Kidney epithelial cell (primary cell): ENCODE measurements around the gene TP53INP2. TPM values are rescaled to one million over a fixed set of nuclear protein-coding genes. Genes with fewer than 3 reads are reported as not detected.
"Not testable (repeated sequence)": the region's sequence is repeated elsewhere in the genome, so short reads cannot be mapped to it uniquely, and the experiment has no call there.

Experiments used
- DNase-seq: peaks from one replicate; pipeline ENCODE4 v3.0.0-alpha.2; 2010; ENCODE audit warnings: low read depth
- H3K27me3 ChIP-seq: 2 replicates; pipeline ENCODE4 v1.6.0; 2011; ENCODE audit warnings: low read length; ENCODE audit not compliant: control insufficient read depth, insufficient read depth
- H3K36me3 ChIP-seq: 2 replicates; pipeline ENCODE4 v1.5.1; 2011; ENCODE audit warnings: low read length; ENCODE audit not compliant: control insufficient read depth, insufficient read depth
- H3K4me3 ChIP-seq: 2 replicates; pipeline ENCODE4 v1.5.1; 2011; ENCODE audit warnings: low read depth, mild to moderate bottlenecking, control low read depth, low read length
- total RNA-seq: library from RNA; depleted of rRNA; stranded (reverse); fragments of >200 nt; gene quantifications from 2 replicates; pipeline ENCODE4 v1.2.3, GENCODE V29; 2015
- TF ChIP-seq, protein P1 (sequence below): IDR thresholded peaks from 2 replicates; pipeline ENCODE4 v1.5.1; 2011; ENCODE audit warnings: mild to moderate bottlenecking, moderate library complexity, low read length, control low read depth, inconsistent platforms; ENCODE audit not compliant: insufficient read depth, poor library complexity, severe bottlenecking

The TP53INP2 gene, protein sequence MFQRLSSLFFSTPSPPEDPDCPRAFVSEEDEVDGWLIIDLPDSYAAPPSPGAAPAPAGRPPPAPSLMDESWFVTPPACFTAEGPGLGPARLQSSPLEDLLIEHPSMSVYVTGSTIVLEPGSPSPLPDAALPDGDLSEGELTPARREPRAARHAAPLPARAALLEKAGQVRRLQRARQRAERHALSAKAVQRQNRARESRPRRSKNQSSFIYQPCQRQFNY
- 15.0 and 19.9 TPM in 2 replicates for total RNA-seq

DNA sequence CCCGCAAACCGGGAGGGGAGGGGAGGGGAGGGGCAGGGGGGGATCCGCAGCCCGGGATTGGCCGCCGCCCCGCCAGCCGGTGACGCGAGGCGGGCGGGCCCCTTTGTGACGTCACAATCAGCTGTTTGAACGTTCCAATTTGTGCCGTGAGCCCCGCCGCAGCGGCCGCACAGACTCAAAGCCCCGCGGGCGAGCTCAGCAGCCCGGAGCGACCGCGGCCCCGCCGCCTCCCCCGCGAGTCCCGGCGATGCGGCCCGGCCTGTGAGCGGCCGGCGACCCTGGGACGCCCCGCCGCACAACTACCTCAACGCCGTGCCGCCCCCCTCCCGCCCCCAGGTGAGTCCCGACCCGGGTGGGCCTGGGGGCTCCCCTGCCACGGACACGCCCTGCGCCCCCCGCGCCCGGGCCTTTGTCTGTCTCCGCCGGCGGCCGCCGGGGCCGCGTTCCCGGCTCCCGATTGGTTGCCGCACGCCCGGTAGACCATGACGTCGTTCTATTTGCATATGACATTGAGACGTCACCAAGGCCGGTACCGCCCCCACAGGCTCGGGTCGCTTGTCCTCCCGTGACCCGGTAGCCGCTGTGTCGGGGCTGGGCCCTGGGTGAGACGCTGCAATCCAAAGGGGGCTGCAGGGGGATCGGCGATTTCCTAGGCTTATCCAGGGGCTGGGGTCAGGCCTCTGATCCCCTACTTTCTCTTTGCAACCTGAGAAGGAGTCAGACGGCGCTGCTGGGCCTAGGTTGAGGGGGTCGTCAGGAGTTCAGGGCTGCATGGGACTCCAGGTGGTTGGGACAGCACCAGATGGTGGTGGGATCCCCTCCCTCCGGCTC lies at the start of gene TP53INP2:
TSS of gene TP53INP2 (plus strand) at position 168 of the 831 bp plus-strand sequence. CDS start 4,396 bp downstream, outside the sequence.
- TF ChIP-seq, protein P1, sequence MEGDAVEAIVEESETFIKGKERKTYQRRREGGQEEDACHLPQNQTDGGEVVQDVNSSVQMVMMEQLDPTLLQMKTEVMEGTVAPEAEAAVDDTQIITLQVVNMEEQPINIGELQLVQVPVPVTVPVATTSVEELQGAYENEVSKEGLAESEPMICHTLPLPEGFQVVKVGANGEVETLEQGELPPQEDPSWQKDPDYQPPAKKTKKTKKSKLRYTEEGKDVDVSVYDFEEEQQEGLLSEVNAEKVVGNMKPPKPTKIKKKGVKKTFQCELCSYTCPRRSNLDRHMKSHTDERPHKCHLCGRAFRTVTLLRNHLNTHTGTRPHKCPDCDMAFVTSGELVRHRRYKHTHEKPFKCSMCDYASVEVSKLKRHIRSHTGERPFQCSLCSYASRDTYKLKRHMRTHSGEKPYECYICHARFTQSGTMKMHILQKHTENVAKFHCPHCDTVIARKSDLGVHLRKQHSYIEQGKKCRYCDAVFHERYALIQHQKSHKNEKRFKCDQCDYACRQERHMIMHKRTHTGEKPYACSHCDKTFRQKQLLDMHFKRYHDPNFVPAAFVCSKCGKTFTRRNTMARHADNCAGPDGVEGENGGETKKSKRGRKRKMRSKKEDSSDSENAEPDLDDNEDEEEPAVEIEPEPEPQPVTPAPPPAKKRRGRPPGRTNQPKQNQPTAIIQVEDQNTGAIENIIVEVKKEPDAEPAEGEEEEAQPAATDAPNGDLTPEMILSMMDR = no peak
- H3K4me3 ChIP-seq = peak within 1 kb of the TSS; percentile 91
- H3K27me3 ChIP-seq = no peaks in the 10 kb centered on the region
- H3K36me3 ChIP-seq = no peaks in the 10 kb centered on the region
- peak; percentile 67 for DNase-seq

DNA sequence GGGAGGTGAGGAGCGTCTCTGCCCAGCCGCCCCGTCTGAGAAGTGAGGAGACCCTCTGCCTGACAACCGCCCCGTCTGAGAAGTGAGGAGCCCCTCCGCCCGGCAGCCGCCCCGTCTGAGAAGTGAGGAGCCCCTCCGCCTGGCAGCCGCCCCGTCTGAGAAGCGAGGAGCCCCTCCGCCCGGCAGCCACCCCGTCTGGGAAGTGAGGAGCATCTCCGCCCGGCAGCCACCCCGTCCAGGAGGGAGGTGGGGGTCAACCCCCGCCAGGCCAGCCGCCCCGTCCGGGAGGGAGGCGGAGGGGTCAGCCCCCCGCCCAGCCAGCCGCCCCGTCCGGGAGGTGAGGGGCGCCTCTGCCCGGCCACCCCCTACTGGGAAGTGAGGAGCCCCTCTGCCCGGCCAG lies 45.5 kb upstream of the TP53INP2 start:
- DNase-seq, H3K4me3 ChIP-seq, H3K27me3 ChIP-seq, H3K36me3 ChIP-seq: not testable (repeated sequence)

DNA sequence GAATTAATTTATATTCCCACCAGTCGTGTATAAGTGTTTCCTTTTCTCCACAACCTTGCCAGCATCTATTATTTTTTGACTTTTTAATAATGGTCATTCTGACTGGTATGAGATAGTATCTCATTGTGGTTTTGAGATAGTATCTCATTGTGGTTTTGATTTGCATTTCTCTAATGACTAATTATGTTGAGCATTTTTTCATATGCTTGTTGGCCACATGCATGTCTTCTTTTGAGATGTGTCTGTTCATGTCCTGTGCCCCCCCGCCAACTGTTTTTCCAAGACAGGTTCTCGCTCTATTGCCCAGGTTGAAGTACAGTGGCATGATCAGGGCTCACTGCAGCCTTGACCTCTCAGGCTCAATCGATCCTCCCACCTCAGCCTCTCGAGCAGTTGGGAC lies 42.3 kb upstream of the TP53INP2 start:
- not testable (repeated sequence) for H3K4me3 ChIP-seq, DNase-seq, H3K36me3 ChIP-seq, H3K27me3 ChIP-seq

DNA sequence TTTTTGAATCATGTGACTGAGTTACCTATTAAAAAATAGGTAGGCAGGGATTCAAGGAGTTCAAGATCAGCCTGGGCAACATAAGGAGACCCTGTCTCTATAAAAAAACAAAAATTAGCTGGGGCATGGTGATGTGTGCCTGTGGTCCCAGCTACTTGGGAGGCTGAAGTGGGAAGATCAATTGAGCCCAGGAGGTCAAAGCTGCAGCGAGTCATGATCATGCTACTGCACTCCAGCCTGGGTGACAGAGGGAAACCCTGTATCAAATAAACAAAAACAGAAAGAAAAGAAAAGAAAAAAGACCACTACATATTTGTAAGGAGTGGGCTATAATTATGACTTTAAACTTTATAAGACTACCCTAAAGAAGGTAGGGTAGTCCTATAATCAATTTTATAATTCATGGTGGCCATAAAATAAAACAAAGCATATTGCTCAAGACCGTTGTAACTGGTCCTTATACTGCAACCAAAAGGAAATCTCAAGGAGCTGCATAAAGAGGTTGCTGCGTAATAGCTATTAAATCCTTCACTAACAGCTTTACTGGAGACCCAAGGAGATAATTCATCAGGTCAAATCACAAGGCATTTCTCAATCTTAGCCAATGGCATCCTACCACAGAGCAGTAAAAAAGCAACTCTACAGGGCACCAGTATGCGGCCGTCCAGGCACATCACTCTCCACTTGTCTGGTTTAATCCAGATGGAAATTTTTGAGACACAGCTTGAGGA lies 40.8 kb upstream of the TP53INP2 start:
- no peak for DNase-seq
- Histone ChIP-seq H3K4me3 (no peak overlapping the region), H3K27me3 (no peaks in the 10 kb centered on the region), H3K36me3 (no peaks in the 10 kb centered on the region)
- TF ChIP-seq, protein P1 = no peak

DNA sequence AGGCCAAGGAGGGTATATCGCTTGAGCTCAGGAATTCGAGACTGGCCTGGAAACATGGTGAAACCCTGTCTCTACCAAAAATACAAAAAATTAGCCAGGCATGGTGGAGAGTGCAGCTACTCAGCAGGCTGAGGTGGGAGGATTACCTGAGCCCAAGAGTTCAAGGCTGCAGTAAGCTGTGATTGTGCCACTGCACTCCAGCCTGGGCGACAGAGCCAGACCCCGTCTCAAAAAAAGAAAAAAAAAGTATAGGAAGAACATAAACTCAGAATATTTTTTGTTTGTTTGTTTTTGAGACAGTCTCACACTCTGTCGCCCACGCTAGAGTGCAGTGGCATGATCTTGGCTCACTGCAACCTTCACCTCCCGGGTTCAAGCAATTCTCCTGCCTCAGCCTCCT lies 39.4 kb upstream of the TP53INP2 start:
- H3K27me3 ChIP-seq, DNase-seq, H3K36me3 ChIP-seq, H3K4me3 ChIP-seq: not testable (repeated sequence)

DNA sequence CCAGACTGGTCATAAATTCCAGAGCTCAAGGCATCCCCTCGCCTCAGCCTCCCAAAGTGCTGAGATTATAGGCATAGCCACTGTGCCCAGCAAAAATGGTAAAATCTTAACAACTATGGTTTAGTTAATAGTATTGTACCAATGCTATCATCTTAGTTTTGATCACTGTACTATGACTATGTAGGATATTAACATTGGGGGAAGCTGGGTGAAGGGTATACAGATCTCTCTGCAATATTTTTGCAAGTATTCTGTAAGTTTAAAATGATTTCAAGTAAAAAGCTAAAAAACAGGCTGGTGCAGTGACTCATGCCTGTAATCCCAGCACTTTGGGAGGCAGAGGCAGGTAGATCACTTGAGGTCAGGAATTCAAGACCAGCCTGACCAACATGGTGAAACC lies 35.0 kb upstream of the TP53INP2 start:
- TF ChIP-seq, protein P1 = no peak
- DNase-seq = no peak
- Histone ChIP-seq H3K4me3 (no peak overlapping the region), H3K36me3 (no peaks in the 10 kb centered on the region), H3K27me3 (no peaks in the 10 kb centered on the region)

DNA sequence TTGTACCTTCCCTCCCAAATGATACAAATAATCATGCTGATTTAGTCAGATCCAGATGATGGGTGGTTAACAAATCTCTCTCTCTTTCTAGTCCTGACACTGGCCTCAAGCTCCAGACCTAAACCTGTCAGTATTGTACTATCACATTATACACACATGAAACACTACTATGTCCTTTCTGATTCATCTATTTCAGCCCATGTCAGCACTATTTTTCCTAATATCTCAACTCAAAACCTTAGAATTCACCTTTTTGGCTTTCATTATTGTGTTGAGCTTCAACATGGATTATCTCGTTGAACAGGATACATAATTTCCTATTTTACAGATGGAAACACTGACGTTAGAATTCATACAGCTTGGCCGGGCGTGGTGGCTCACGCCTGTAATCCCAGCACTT lies 30.7 kb upstream of the TP53INP2 start:
- no peaks in the 10 kb centered on the region for H3K36me3 ChIP-seq
- no peaks in the 10 kb centered on the region for H3K27me3 ChIP-seq
- no peak for DNase-seq
- TF ChIP-seq, protein P1 = no peak
- no peak overlapping the region for H3K4me3 ChIP-seq
